ENCODE measurements around the gene CHIC1.

GRCh38 chrX:73563738-73564068, 706 bp downstream of the CHIC1 start:
- no peak for TF ChIP-seq CTCF (IDR thresholded peaks at IDR 0.05)
- no peak for TF ChIP-seq ZFX (IDR thresholded peaks at IDR 0.05; ENCODE audit: borderline replicate concordance)

Data from 22Rv1 (cell line).